GM20000 (cell line): ENCODE results near the gene NDUFA13.

Experiments used
- DNase-seq: peaks from one replicate; pipeline ENCODE4 v3.0.0; 2012; ENCODE audit warnings: low spot score
- CTCF ChIP-seq: IDR thresholded peaks from 2 replicates; pipeline ENCODE4 v1.5.1; 2012; ENCODE audit warnings: mild to moderate bottlenecking, control low read depth; ENCODE audit errors: extremely low read depth, missing control alignments

NDUFA13 gene

GRCh38 chr19:19538785-19539166 is 22.8 kb downstream of the NDUFA13 start:
- TF ChIP-seq CTCF, result no peak
- no peak for DNase-seq

GRCh38 chr19:19539698-19540063 is 23.7 kb downstream of the NDUFA13 start:
- no peak for TF ChIP-seq CTCF
- DNase-seq, result no peak

- peak; percentile 90 for DNase-seq
- TF ChIP-seq CTCF, result no peak
Measured at GRCh38 chr19:19540064-19540714, 24.2 kb downstream of the NDUFA13 start.

DNA sequence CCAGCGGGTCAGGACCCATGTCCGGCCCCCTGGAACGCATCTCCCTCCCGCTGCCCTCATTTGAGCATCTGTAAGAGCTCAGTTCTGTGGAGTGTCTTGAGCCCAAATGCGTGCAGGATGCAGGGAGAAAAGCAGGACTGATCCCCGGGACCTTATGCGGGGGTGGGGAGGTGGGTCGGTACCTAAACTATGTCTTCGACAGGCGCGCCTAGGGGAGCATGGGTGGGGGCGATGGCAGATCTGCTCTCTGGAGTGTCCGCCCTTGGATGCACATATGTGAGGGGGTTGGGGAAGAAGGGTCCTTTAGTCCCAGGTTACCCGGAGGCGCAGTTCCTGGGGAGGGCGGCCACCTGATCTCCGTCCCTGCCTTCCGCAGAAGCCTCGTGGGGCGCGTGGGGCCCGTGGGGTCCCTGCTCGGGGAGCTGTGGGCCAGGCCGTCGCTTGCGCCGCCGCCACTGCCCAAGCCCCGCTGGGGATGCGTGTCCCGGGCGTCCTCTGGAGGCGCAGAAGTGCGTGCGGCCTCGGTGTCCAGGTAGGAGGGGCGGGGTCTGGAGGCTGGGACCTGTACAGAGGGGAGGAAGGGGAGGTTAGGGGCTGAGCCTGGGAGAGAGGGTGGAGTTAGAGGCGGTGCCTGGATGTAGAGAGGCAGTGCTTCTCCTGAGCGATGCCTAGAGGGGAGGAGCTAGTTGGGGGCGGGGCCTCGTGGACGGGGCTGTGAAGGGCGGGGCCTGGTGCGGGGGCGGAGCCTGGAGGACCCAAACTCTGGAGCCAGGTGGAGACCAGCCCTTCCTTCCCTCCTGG is 24.9 kb downstream of the NDUFA13 start:
- TF ChIP-seq CTCF, result no peak
- DNase-seq, result peak; percentile 93

DNA sequence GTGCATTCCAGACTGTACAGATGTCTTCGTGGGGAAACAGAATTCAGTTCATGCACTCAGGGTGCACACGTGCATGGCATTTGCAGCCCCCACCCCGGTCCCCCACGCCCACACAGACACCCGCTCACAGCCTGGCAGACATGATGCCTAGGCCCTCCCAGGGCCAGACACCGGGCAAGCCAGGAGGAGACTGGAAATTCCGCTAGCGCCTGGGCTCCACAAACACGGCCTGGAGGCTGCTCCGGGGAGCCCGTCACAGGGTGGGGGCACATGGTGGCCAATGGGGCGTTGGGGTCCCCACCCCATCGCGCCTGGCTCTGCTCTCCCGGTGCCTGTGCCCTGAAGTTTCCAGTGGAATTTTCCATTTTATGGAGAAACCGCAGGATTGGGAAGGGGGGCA is 25.6 kb downstream of the NDUFA13 start:
- DNase-seq, result no peak
- no peak for TF ChIP-seq CTCF

GRCh38 chr19:19542507-19542906 is 26.5 kb downstream of the NDUFA13 start:
- no peak for DNase-seq
- TF ChIP-seq CTCF, result no peak

- TF ChIP-seq CTCF, result no peak
- no peak for DNase-seq
Measured at GRCh38 chr19:19543101-19543500, 27.1 kb downstream of the NDUFA13 start.
